Activated CD4-positive, alpha-beta T cell treated with anti-CD3 and anti-CD28 coated beads, Interleukin-2, amount 50 U/mL, for 24 hours (primary cell): ENCODE results near the gene MAP3K14.
A peak's percentile ranks its signal among the peaks of the same experiment; 100 is the strongest.

Experiments
- DNase-seq, 2 donors: peaks; one replicate each; pipeline ENCODE4 v3.0.0-alpha.2; 2020; ENCODE audit warnings: low read depth in 1 of 2, low spot score in 1 of 2

MAP3K14 gene

DNA sequence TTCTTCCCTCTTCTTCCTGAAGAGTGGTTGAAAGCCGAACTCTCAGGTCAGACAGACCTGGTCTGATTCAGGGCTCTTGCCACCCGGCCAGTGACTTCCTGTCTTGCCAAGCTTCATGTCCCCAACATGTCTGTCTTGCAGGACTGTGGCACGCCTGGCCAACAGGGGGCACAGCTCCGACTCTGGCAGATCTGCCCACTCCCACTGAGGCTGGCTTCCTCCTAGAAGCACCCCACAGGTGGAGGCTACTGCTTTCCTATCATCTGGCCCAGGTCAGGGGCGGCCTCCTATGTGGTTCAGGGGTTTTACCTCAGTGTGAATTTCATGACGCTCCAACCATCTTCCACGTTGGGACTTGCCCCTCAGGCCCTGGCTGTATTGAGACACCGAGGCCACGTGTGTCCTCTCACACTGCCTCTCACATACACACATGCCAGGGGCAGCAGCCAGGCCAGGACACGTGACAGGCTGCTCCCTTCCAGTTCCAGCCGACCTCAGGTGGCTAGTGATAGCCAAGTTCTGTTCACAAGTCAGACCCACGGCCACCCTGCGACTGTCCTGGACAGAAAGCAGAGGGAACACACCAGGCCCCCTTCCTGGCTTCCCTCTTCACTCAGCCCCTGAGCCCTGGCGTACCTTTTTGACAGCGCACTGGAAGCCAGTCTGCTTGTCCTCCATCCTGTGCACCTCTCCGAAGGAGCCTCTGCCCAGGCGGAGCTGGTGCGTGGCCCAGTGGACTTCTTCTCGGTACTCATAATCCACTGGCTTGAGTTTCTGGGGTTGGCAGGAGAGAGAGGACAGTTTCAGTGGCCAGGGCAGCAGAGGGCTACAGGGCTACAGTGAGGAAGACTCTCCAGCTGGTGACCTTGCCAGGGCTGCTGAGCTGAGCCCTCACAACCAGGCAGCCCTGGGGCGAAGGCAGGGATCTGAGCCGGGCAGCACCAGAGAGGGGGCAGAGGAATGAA lies 32.4 kb downstream of the MAP3K14 start:
- DNase-seq: no peak

DNA sequence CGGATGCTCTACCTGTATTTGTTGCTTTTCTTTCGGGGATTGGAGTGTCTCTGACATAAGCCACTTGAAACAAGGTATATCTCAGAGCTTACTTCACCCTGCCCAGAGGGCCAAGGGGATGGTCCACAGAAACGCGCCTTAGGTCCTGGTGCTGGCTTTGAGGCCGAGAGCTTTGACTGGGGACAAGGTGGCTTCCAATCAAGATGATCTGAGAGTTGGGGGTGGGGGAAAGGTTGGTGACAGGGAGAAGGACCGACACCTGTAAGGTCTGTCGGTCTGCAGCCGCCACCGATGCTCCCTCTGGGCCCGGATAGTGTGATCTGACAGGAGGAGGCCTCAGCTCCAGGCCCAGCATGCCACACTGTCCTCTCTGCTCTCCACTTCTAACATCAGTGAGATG lies 33.1 kb downstream of the MAP3K14 start:
- no peak for DNase-seq

GRCh38 chr17:45282683-45283644 lies 33.9 kb downstream of the MAP3K14 start:
- DNase-seq: no peak

DNA sequence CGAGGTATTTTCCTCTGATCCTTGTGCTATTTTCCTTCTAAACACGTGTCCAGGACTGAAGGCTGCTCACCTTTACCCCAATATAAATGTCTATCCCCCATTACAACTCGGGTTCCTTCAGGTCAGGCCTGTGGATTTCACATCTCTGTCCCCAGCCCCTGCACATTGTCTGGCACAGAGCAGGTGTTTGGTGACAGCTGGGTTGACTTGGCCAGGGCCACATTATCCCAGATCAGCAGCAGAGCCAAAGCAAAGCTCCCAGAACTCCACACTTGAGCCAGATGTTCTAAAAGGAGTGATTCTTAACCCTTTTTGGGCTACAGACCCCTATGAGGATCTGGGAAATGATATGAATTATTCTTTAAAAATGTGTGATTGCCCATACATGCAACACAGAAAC lies 36.9 kb downstream of the MAP3K14 start:
- no peak for DNase-seq

DNA sequence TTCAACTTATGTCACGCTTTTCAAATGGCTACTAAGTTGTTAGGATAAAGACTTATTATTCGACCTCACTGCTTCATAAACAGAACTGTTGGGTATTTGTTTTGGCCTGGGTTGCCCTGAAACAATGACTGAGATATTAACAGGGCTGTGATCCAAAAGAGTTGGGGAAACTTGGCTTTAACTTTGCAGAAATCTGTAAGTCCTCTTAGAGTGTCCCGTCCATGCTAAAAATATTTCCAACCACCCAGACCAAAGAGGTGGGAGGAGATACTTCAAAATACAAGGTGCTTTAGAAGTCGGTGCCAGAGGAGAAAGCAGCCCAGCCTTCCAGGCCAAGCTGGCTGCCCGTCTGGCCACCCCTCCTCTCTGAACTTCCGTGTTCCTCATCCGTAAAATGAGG lies 38.8 kb downstream of the MAP3K14 start:
- DNase-seq: no peak

GRCh38 chr17:45277216-45277849 lies 39.5 kb downstream of the MAP3K14 start:
- peak; percentile 82 to 85 for DNase-seq

- no peak for DNase-seq
Measured at GRCh38 chr17:45276031-45276430, 40.8 kb downstream of the MAP3K14 start.

DNA sequence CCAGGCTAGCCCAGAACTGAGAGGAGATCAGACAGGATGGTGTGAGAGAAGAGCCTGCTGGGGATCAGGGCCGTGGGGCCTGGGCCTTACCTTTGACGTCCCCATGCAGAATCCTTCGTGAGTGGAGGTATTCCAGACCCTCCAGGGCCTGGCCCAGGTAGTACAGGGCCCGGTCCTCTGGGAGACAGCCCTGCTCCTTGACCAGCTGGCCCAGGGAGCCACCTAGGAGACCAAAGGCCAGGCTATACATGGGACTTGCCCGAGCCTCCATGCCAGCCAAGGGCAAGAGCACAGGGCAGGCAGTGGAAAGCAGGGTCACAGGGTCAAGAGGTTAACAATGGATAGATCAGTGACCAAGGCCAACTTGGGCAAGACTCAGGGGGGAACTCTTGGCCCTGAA lies 42.8 kb downstream of the MAP3K14 start:
- DNase-seq: no peak

- no peak for DNase-seq
Measured at GRCh38 chr17:45273551-45273957, 43.3 kb downstream of the MAP3K14 start.

DNA sequence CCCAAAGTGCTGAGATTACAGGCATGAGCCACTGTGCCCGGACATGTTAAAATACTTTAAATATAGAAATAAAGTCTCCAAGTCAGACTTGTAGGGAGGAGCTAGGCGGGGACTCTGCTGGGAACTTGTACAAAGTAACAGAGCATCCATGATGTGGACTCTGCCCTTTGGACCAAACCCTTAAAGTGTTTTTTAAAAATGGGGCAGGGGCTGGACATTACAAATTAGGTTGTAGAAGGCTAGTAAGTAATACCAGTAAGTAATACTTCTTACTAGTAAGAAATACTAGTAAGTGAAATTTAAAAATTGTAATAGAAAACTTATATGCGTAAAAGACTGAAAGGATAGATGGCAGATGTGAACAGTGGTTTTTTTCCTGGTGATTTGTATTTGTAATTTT lies 45.2 kb downstream of the MAP3K14 start:
- DNase-seq: no peak

- peak; percentile 40 to 44 for DNase-seq
Measured at GRCh38 chr17:45270828-45271418, 45.9 kb downstream of the MAP3K14 start.

- no peak for DNase-seq
Measured at GRCh38 chr17:45269912-45270311, 46.9 kb downstream of the MAP3K14 start.

GRCh38 chr17:45267436-45268055 lies 49.3 kb downstream of the MAP3K14 start:
- no peak for DNase-seq

- DNase-seq: no peak
Measured at GRCh38 chr17:45266372-45266926, 50.4 kb downstream of the MAP3K14 start.

DNA sequence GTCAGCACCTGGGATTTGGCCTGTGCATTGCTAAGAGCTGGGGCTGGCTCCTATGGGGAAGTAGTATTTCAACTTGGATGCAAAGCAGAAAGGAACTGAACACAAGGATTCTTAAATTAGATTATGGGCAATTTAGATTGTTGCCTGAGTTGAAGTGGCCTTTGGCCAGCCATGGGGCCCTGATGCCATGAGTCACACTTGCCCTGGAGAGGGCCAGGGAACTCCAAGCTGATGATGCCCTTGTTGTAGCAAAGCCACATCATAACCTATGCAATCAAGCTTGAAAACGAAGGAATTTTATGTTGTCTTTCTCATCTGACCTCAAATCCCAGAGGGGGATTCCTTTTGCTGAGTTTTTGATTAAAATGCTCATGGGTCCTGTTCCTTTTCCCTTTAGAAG lies 51.0 kb downstream of the MAP3K14 start:
- DNase-seq: no peak

DNA sequence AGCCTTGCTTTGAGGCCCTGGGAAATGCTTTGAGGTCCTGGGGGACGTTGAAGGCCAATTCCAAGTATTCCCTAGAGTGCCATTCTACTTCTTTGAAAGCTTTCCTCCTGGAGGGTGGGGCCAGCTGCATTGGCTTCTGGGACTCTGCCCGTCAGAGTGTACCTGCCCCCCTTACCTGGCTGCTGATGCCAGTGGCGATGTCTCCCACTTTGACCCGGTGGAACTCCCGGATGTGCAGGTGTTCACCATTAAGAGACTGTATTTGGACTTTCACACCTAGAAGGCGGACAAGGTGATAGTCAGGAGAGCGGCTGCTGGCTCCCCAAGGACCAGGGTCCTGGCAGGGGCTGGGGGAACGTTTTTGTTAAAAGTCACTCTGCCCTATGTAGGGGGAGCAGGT lies 51.8 kb downstream of the MAP3K14 start:
- no peak for DNase-seq

- no peak for DNase-seq
Measured at GRCh38 chr17:45264430-45264829, 52.4 kb downstream of the MAP3K14 start.

DNA sequence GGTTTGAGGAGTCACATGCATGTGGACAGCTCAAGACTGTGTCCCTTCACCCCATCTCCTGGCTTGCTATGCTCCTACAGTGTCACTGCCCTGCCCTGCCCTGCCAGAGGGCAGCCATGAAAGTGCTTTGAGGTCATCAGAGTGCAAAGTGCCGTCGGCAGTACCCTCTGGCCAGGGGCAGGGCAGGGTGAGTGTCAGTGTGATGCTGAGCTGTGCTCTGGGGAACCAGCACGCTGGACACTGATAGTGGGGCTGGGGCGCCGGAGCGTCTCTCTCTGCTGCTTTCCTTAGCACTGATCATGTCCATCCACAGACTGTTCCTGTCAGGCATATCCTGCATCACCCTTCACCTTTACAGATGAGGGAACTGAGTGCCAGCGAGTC lies 53.4 kb downstream of the MAP3K14 start:
- DNase-seq: no peak

- no peak for DNase-seq
Measured at GRCh38 chr17:45262516-45263476, 54.0 kb downstream of the MAP3K14 start.
